D721Med (cell line): Measurements from ENCODE around the gene EFNA5.

Experiments
- DNase-seq: peaks from one replicate; pipeline ENCODE4 v3.0.0; 2011; ENCODE audit warnings: low spot score; ENCODE audit not compliant: insufficient read length
- FAIRE-seq: peaks from 2 replicates; lab custom pipeline; 2011; peaks lifted over from hg19 to GRCh38; lab: Jason Lieb, UNC
- TF ChIP-seq, protein P1 (sequence below): IDR thresholded peaks from 2 replicates; pipeline ENCODE4 v1.5.1; 2012; ENCODE audit warnings: mild to moderate bottlenecking, control low read depth; ENCODE audit not compliant: insufficient read depth; ENCODE audit errors: missing control alignments

EFNA5 gene

DNA sequence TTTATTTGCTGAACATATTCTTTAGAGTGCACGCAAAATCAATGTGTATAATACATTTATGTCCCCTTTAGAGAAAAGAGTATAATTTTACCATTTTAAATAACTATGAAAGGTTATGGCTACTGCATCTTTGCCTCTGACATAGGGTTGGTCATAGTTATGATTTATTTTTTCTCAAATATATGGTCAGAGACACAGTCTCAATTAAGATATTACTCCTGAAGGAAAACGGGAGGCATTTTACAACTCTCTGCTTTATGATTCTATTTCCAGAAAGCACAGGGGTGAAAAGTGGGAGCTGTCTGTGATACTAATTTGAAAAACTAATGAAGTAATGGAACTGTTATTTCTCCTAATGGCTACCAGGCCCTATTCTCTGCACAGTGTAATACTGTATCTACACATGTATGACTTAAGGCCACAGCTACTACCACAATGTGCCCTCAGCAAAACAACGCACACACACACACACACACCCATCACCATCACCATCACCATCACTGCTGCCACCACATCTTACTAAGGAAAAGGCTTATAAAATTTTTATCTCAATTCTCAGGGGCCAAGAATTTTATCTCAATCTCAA lies 262.9 kb downstream of the EFNA5 start:
- no peak for FAIRE-seq
- DNase-seq, result no peak
- TF ChIP-seq, protein P1, sequence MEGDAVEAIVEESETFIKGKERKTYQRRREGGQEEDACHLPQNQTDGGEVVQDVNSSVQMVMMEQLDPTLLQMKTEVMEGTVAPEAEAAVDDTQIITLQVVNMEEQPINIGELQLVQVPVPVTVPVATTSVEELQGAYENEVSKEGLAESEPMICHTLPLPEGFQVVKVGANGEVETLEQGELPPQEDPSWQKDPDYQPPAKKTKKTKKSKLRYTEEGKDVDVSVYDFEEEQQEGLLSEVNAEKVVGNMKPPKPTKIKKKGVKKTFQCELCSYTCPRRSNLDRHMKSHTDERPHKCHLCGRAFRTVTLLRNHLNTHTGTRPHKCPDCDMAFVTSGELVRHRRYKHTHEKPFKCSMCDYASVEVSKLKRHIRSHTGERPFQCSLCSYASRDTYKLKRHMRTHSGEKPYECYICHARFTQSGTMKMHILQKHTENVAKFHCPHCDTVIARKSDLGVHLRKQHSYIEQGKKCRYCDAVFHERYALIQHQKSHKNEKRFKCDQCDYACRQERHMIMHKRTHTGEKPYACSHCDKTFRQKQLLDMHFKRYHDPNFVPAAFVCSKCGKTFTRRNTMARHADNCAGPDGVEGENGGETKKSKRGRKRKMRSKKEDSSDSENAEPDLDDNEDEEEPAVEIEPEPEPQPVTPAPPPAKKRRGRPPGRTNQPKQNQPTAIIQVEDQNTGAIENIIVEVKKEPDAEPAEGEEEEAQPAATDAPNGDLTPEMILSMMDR, result no peak

DNA sequence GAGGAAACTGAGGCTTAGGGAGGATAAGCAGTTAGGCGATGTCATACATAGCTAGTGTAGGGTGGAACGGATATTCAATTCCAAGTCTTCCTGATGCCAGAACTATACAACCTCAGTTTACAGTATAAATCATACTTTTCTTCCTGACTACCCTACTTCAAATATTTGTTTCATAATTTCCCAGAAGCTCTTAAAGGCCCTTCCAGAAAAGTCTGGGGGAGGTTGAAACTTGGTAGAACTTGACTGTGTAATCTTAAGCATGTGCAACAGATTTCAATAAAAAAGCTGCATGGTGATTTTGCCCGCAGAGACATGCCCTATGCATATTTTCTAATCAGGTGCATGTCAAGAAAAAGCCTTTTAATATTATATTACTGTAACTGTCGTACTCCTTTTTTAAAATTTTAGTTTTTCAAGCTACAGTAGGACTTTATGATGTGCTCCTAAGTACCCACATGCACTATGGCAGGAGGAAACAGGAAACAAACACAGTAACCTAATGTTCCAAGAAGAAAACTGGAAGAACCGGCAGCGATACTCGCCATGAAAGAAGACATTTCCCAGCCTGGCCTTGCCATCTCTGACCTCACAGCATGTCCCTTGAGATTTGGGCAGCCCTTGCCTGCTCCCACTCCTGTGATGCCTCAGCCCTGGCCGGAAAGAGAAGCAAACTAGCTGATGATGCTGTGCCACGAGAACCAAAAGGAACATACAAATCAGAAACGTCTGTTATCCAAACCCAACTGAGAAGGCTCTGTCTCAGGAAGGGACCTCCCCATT lies 266.0 kb downstream of the EFNA5 start:
- TF ChIP-seq, protein P1, result no peak
- DNase-seq (no peak), FAIRE-seq (no peak)

DNA sequence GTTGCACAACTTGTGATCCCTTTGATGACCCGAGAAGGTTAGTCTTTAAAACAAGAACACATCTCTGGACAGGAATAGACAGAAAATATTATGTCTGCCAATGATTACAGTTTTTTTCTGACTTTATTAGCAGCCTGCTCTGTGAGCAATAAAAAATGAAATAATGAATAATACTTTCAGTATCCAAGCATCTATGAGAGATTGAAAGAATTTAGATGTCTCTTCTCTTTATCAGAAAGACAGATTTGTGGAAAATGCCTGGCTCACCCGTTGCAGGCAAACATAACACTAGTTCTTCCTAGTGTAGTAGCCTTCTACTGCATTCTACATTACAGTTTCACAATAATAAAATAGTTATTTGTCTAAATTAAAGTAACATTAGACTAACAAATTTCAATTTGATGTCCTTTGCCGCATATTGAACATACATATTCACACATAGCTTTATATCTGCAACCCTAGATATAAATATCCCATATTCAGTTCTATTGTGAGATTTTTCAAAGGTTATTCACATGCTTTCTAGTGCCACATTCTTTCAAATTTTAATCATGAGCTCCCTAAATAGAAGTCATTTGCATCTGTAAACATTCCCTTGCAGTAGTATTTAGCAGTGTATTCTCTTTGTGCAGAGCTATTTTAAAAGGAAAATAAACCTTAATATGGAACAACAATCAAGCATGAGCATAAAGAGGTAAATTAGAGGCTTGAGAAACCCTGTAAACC lies 267.3 kb downstream of the EFNA5 start:
- FAIRE-seq, result peak; percentile 21
- TF ChIP-seq, protein P1, result no peak
- DNase-seq, result no peak

DNA sequence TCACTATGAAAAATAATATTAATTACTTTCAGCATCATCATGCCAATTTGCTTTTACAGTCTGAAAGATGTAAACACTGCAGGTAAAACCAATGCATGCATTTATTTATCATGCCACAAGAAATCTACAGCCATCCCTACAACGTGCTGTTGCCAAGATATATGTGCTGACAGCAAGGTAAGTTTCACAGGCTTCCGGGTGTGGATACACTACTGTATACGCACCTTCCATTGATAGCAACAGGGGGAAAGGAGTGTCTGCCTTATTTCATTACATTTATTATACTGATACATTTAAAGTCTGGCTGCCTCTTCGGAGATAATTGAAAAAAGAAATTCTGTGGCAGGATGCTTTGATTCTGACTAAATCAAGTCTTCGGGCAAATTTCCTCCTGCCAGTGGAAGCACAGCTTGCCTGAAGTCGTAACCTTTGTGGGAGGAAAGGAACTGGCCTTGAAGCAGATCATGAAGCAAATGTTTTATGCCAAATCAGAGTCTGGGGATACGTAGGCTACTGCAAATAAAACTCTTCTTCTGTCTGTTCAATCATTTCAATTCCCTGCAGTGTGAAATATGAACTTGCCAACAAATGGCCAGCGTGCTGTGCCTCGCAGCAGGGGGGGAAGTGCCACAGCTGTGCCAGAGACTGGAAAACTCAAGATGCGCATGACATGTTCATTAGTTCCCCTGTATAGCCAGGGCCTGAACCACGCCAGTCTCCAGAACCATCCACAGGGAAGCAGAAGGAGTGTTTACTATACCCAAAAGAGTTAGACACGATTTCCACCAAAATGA lies 268.1 kb downstream of the EFNA5 start:
- TF ChIP-seq, protein P1, result no peak
- DNase-seq (no peak), FAIRE-seq (no peak)

DNA sequence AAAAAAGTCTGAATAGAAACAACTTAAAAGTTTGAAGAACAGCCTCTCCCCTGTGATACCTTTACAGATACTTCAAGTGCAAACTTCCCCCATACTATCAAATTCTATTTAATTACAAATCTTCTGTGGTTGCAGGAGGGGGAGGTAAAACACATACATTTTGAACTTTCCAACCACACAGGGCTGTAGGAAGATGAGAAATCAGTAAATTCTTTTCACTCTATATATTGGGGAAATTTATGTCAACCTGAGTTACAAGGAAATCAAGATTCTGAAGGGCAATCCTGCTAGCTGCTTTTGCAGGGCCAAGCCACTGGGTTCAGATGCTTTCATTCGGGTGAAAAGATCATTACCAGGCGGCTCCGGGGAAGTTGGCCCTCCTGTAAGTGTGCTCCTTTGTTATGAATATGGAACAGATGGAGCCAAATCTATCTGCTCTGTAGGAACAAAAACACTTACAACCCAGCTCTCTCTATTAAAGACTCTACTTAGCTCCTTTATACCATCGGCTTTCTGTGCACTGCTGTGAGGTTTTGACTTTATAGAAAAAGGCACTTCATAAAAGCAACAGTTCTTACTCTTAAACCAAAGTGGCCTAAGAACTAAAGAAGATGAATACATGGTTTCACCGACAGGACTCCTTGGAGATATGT lies 269.1 kb downstream of the EFNA5 start:
- no peak for DNase-seq
- FAIRE-seq, result no peak
- TF ChIP-seq, protein P1, result no peak

DNA sequence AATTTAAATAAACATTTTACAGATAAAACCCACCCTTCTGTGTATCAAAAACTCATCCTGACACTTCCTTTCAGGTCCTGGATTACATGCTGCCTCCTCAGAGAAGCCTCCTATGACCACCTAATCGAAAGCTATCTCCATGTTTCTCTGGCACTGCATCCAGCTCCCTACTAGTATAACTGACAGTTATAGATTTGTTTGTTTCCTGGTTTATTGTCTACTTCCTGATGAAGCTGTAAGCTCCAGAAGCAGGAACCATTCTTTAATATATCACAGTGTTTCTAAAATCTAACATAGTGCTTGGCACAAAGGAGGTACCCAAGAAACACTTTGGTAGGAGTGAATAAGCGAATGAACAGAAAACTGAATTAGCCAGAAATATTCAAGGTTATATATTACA lies 270.4 kb downstream of the EFNA5 start:
- TF ChIP-seq, protein P1, result no peak
- DNase-seq (no peak), FAIRE-seq (peak; percentile 29)
